Esophagus squamous epithelium (tissue), 5 donors: ENCODE data around the gene DNAJB12. TPM values are rescaled to one million over a fixed set of nuclear protein-coding genes. Genes with fewer than 3 reads are reported as not detected.

Source experiments
- DNase-seq: peaks from one replicate; lab custom pipeline; 2025; lab: John Stamatoyannopoulos, UW
- H3K27ac ChIP-seq, 4 donors: fragments of 200-600 bp; sonication (generic); one replicate each; pipeline ENCODE4 v1.5.1; 2016 to 2019; ENCODE audit warnings: mild to moderate bottlenecking in 1 of 4
- H3K27me3 ChIP-seq, 4 donors: fragments of 200-600 bp; sonication (generic); 1 replicate in 3 of 4; 2 replicates in 1 of 4; pipeline versions ENCODE4 v1.5.1 to v1.6.0; 2017 to 2021; ENCODE audit warnings: antibody characterized with exemption in 1 of 4
- H3K36me3 ChIP-seq, 3 donors: fragments of 200-600 bp; sonication (generic); one replicate each; pipeline ENCODE4 v1.5.1; 2016 to 2019
- H3K4me1 ChIP-seq, 3 donors: fragments of 200-600 bp; sonication (generic); one replicate each; pipeline ENCODE4 v1.5.1; 2017 to 2019
- H3K4me3 ChIP-seq, 4 donors: fragments of 200-600 bp; sonication (generic); 1 replicate in 3 of 4; 2 replicates in 1 of 4; pipeline ENCODE4 v1.5.1; 2016 to 2019; ENCODE audit warnings: mild to moderate bottlenecking in 2 of 4, moderate library complexity in 1 of 4
- H3K9me3 ChIP-seq, 3 donors: fragments of 200-600 bp; sonication (generic); one replicate each; pipeline ENCODE4 v1.5.1; 2016 to 2019
- CTCF ChIP-seq, 6 experiments: fragments of 450-650 bp in 4 of 6; fragments of 200-600 bp in 2 of 6; sonication (generic) in 2 of 6; IDR thresholded peaks; one replicate each; pipeline ENCODE4 v1.5.1; 2016 to 2019; ENCODE audit warnings: antibody characterized with exemption in 6 of 6, mild to moderate bottlenecking in 4 of 6, moderate library complexity in 4 of 6
- POLR2A ChIP-seq, 4 donors: fragments of 450-650 bp; IDR thresholded peaks; one replicate each; pipeline ENCODE4 v1.6.1; 2017; ENCODE audit warnings: antibody characterized with exemption in 4 of 4, mild to moderate bottlenecking in 4 of 4, moderate library complexity in 3 of 4
- WGBS, 2 donors: methylation state at CpG; one replicate each; pipeline ENCODE4 v1.1.5; 2018; 5-methylcytosine and 5-hydroxymethylcytosine counted together
- intact Hi-C: fragments of 100-400 bp; cut with DNase I; formaldehyde crosslinking; loops from one replicate; pipeline ENCODE4 v1.15.0; 2022
- total RNA-seq, 4 donors: library from RNA; depleted of rRNA; stranded (reverse); fragments of >200 nt; gene quantifications; one replicate each; pipeline ENCODE4 v1.1.0, GENCODE V29; 2016
- donor health status: DM: yes; HTN: yes; CAD: no.

The DNAJB12 gene
- total RNA-seq, 4 donors from 2014 or later = 22.7 to 34.0 (median 23.8) TPM

- peaks cover 6 to 53% (median 7%) of the 10 kb centered on the region in 3 donors for H3K36me3 ChIP-seq
- intact Hi-C loops = loop anchor here (10.0 kb wide), 1 partner anchor 89 kb away; no protein-coding TSS in a partner anchor
- TF ChIP-seq POLR2A (IDR thresholded peaks at IDR 0.05) = no peak
- TF ChIP-seq CTCF (IDR thresholded peaks at IDR 0.05) = peak in 1 of 6 experiments; percentile 3
- peak overlapping the region; percentile 86 to 94 (median 93) for H3K27ac ChIP-seq
- H3K4me3 ChIP-seq = no peak overlapping the region
- no peaks in the 10 kb centered on the region for H3K27me3 ChIP-seq
- no peaks in the 10 kb centered on the region for H3K9me3 ChIP-seq
- DNase-seq = no peak
- WGBS, 2 donors = 77 to 78% methylated on average over 15 to 18 of the region's 19 CpGs
- H3K4me1 ChIP-seq = peaks cover 77 to 94% (median 79%) of the 10 kb centered on the region in 3 donors
These were observed 21.4 kb downstream of the DNAJB12 start for GRCh38 chr10:72333112-72334015.

GRCh38 chr10:72332423-72333111, 22.2 kb downstream of the DNAJB12 start:
- WGBS, 2 donors = 45 to 58% methylated on average over 8 to 10 of the region's 12 CpGs
- Histone ChIP-seq H3K27ac (peak overlapping the region; percentile 86 to 94 (median 93)), H3K36me3 (peaks cover under 1 to 46% (median 6%) of the 10 kb centered on the region in 3 donors), H3K4me1 (peaks cover 85 to 98% (median 87%) of the 10 kb centered on the region in 3 donors), H3K27me3 (no peaks in the 10 kb centered on the region), H3K9me3 (no peaks in the 10 kb centered on the region), H3K4me3 (peak overlapping the region in 1 of 4 donors; percentile 34)
- DNase-seq = no peak
- TF ChIP-seq POLR2A (IDR thresholded peaks at IDR 0.05) = no peak
- TF ChIP-seq CTCF (IDR thresholded peaks at IDR 0.05) = no peak
- intact Hi-C loops = loop anchor here (10.0 kb wide), 1 partner anchor 88 kb away; no protein-coding TSS in a partner anchor

- peak in 2 of 4 donors; percentile 21 to 62 for TF ChIP-seq POLR2A (IDR thresholded peaks at IDR 0.05)
- peak in 4 of 6 experiments; percentile 50 to 74 (median 71) for TF ChIP-seq CTCF (IDR thresholded peaks at IDR 0.05)
- Histone ChIP-seq H3K9me3 (no peaks in the 10 kb centered on the region), H3K27me3 (no peaks in the 10 kb centered on the region), H3K4me3 (peak overlapping the region in 2 of 4 donors; percentile 3 to 34), H3K4me1 (peaks cover 80 to 98% (median 84%) of the 10 kb centered on the region in 3 donors), H3K36me3 (peaks cover 0 to 39% (median 6%) of the 10 kb centered on the region in 3 donors), H3K27ac (peak overlapping the region; percentile 86 to 94 (median 93))
- peak; percentile 56 for DNase-seq
- intact Hi-C loops = loop anchor here (10.0 kb wide), 1 partner anchor 87 kb away; no protein-coding TSS in a partner anchor
- WGBS, 2 donors = 0 to 6% methylated on average over 1 to 8 of the region's 27 CpGs
These were observed 22.9 kb downstream of the DNAJB12 start for GRCh38 chr10:72331575-72332422.

GRCh38 chr10:72330069-72330426, 24.7 kb downstream of the DNAJB12 start:
- Histone ChIP-seq H3K9me3 (no peaks in the 10 kb centered on the region), H3K36me3 (peaks cover 0 to 22% (median 6%) of the 10 kb centered on the region in 3 donors), H3K27ac (peak overlapping the region; percentile 82 to 94 (median 90)), H3K27me3 (no peaks in the 10 kb centered on the region), H3K4me1 (peaks cover 63 to 93% (median 74%) of the 10 kb centered on the region in 3 donors), H3K4me3 (no peak overlapping the region)
- TF ChIP-seq POLR2A (IDR thresholded peaks at IDR 0.05) (no peak), CTCF (IDR thresholded peaks at IDR 0.05) (no peak)
- intact Hi-C loops = loop anchor here (10.0 kb wide), 1 partner anchor 85 kb away; no protein-coding TSS in a partner anchor
- 83 to 85% methylated on average over 2 of the region's 2 CpGs for WGBS, 2 donors
- no peak for DNase-seq
